K562 (cell line): ENCODE data around the gene NOP58. TPM values are rescaled to one million over a fixed set of nuclear protein-coding genes. Genes with fewer than 3 reads are reported as not detected.
A peak's percentile ranks its signal among the peaks of the same experiment; 100 is the strongest.

Experiments
- ATAC-seq: fragments of 200-7000 bp; cut with Tn5 transposase; 3 replicates; pipeline ENCODE4 v1.9.1; 2020; ENCODE audit warnings: moderate library complexity
- BruUV-seq: library from RNA; stranded (reverse); fragments of 400-500 nt; replicated peaks from 2 replicates; lab custom pipeline; 2021; lab: Mats Ljungman, UMichigan
- CTCF ChIA-PET: fragments of 300-600 bp; formaldehyde crosslinking; extraction: SDS; loops from one replicate; lab custom pipeline; 2021; ENCODE audit warnings: low intra/inter-chr PET ratio; lab: Yijun Ruan, JAX
- POLR2A ChIA-PET: fragments of 300-600, 350-650 bp; sonication (Branson Sonifier 250); formaldehyde crosslinking; extraction: SDS; loops from one replicate; lab custom pipeline; 2021; ENCODE audit warnings: antibody characterized with exemption, inconsistent platforms; lab: Yijun Ruan, JAX
- DNase-seq, 4 experiments: peaks; one replicate each; pipeline versions ENCODE4 v3.0.0 to v3.0.0-alpha.2; 2011 to 2018; ENCODE audit warnings: low spot score in 3 of 4, mixed read lengths in 3 of 4; ENCODE audit errors: extremely low read depth in 1 of 4
- FAIRE-seq: peaks from 2 replicates; lab custom pipeline; 2011; peaks lifted over from hg19 to GRCh38; lab: Jason Lieb, UNC
- H2AFZ ChIP-seq: 2 replicates; pipeline ENCODE4 v1.6.0; 2011; ENCODE audit warnings: low read depth, low read length, control low read depth, inconsistent platforms
- H3K27ac ChIP-seq: fragments of 200-600 bp; 3 replicates; pipeline ENCODE4 v1.8.0; 2011; ENCODE audit warnings: low read depth, mild to moderate bottlenecking, control low read depth, inconsistent platforms, low read length, moderate library complexity, mixed read lengths; ENCODE audit errors: extremely low read depth
- H3K27me3 ChIP-seq, 2 experiments: fragments of 300-600 bp in 1 of 2; 2 replicates in 1 of 2; 3 replicates in 1 of 2; pipeline versions ENCODE4 v1.6.0 to v1.8.0; 2011; ENCODE audit warnings: inconsistent platforms in 2 of 2, low read length in 2 of 2, mild to moderate bottlenecking in 1 of 2, mixed read lengths in 1 of 2, moderate library complexity in 1 of 2; ENCODE audit not compliant: control insufficient read depth in 2 of 2, insufficient read depth in 2 of 2
- H3K36me3 ChIP-seq: fragments of 300-600 bp; 3 replicates; pipeline ENCODE4 v1.8.0; 2011; ENCODE audit warnings: mild to moderate bottlenecking, low read length, inconsistent platforms; ENCODE audit not compliant: control insufficient read depth, insufficient read depth
- H3K4me1 ChIP-seq, 2 experiments: fragments of 200-600 bp in 1 of 2; replicated peaks in 1 of 2; 2 replicates in 1 of 2; 3 replicates in 1 of 2; pipeline versions ENCODE4 v1.5.1 to v1.8.0; 2011; ENCODE audit warnings: inconsistent platforms in 2 of 2, low read length in 2 of 2, mild to moderate bottlenecking in 1 of 2, mixed read lengths in 1 of 2, moderate library complexity in 1 of 2; ENCODE audit not compliant: control insufficient read depth in 2 of 2, insufficient read depth in 2 of 2
- H3K4me2 ChIP-seq: 2 replicates; pipeline ENCODE4 v1.6.1; 2011; ENCODE audit warnings: low read length, control low read depth, inconsistent platforms, mixed read lengths; ENCODE audit not compliant: insufficient read depth
- H3K4me3 ChIP-seq: fragments of 200-600 bp; sonication (generic), shearing (Covaris generic); 2 replicates; pipeline ENCODE4 v1.5.1; 2016; ENCODE audit warnings: control low read depth, inconsistent platforms
- H3K79me2 ChIP-seq: fragments of 200-600 bp; 3 replicates; pipeline ENCODE4 v1.8.0; 2011; ENCODE audit warnings: low read length, inconsistent platforms; ENCODE audit not compliant: control insufficient read depth, insufficient read depth
- H3K9ac ChIP-seq, 2 experiments: 2 replicates each; pipeline versions ENCODE4 v1.6.0 to v1.6.1; 2011; ENCODE audit warnings: low read depth in 2 of 2, low read length in 2 of 2, control low read depth in 1 of 2, inconsistent platforms in 1 of 2, mild to moderate bottlenecking in 1 of 2, mixed read lengths in 1 of 2; ENCODE audit not compliant: insufficient read depth in 1 of 2
- H3K9me1 ChIP-seq: one replicate; pipeline ENCODE4 v1.6.0; 2011; ENCODE audit warnings: inconsistent platforms, mild to moderate bottlenecking, low read length, moderate library complexity; ENCODE audit not compliant: control insufficient read depth, insufficient read depth
- H3K9me3 ChIP-seq: replicated peaks from 2 replicates; pipeline ENCODE4 v1.5.1; 2011; ENCODE audit warnings: low read depth, low read length, inconsistent platforms; ENCODE audit not compliant: control insufficient read depth, insufficient read depth
- H4K20me1 ChIP-seq: replicated peaks from 2 replicates; pipeline ENCODE4 v1.6.1; 2011; ENCODE audit warnings: low read length, inconsistent platforms, mixed read lengths; ENCODE audit not compliant: control insufficient read depth, insufficient read depth
- ARID1B ChIP-seq: fragments of 450-650 bp; IDR thresholded peaks from 2 replicates; pipeline ENCODE4 v1.6.1; 2016; ENCODE audit warnings: antibody characterized with exemption, mild to moderate bottlenecking, inconsistent platforms
- ATF1 ChIP-seq, 2 experiments: fragments of 450-650 bp in 1 of 2; IDR thresholded peaks; 2 replicates each; pipeline ENCODE4 v1.6.1; 2016; ENCODE audit warnings: missing compliant biosample characterization in 1 of 2, missing genetic modification characterization in 1 of 2
- CBFA2T2 ChIP-seq: fragments of 450-650 bp; conservative IDR thresholded peaks from 2 replicates; pipeline ENCODE4 v1.6.1; 2017; ENCODE audit warnings: mild to moderate bottlenecking
- EP400 ChIP-seq: fragments of 450-650 bp; IDR thresholded peaks from 2 replicates; pipeline ENCODE4 v1.6.1; 2017; ENCODE audit warnings: antibody characterized with exemption, mild to moderate bottlenecking, moderate library complexity
- FOXA1 ChIP-seq: fragments of 450-650 bp; IDR thresholded peaks from 2 replicates; pipeline ENCODE4 v1.6.1; 2016; ENCODE audit warnings: mild to moderate bottlenecking, borderline replicate concordance
- FOXM1 ChIP-seq, 2 experiments: fragments of 450-650 bp in 1 of 2; sonication (generic) in 1 of 2; formaldehyde crosslinking in 1 of 2; IDR thresholded peaks; 2 replicates each; pipeline versions ENCODE4 v1.6.1 to v1.9.0; 2017 to 2022; ENCODE audit warnings: low read depth in 2 of 2, mild to moderate bottlenecking in 2 of 2, missing genetic modification reagents in 1 of 2, moderate library complexity in 1 of 2
- JUNB ChIP-seq: fragments of 450-650 bp; formaldehyde crosslinking; conservative IDR thresholded peaks from 2 replicates; pipeline ENCODE4 v1.4.0; 2020; ENCODE audit warnings: mild to moderate bottlenecking
- MAFG ChIP-seq: fragments of 450-650 bp; conservative IDR thresholded peaks from 2 replicates; pipeline ENCODE4 v1.6.1; 2016; ENCODE audit warnings: missing genetic modification characterization, missing compliant biosample characterization
- NCOR1 ChIP-seq: fragments of 450-650 bp; IDR thresholded peaks from 2 replicates; pipeline ENCODE4 v1.6.1; 2016; ENCODE audit warnings: mild to moderate bottlenecking, moderate library complexity
- NFE2 ChIP-seq: IDR thresholded peaks from 2 replicates; pipeline ENCODE4 v1.6.1; 2014; ENCODE audit warnings: antibody characterized with exemption, low read depth
- PBX2 ChIP-seq, 2 experiments: IDR thresholded peaks in 1 of 2; conservative IDR thresholded peaks in 1 of 2; 2 replicates each; pipeline ENCODE4 v1.6.1; 2016; ENCODE audit warnings: low read depth in 2 of 2, mild to moderate bottlenecking in 1 of 2, missing compliant biosample characterization in 1 of 2, missing genetic modification characterization in 1 of 2, moderate library complexity in 1 of 2
- STAT5A ChIP-seq: IDR thresholded peaks from 2 replicates; pipeline ENCODE4 v1.6.1; 2012; ENCODE audit warnings: low read length, inconsistent platforms, borderline replicate concordance
- ZBTB7A ChIP-seq: IDR thresholded peaks from 2 replicates; pipeline ENCODE4 v1.6.1; 2011; ENCODE audit warnings: low read depth, mild to moderate bottlenecking, low read length, moderate library complexity, borderline replicate concordance; ENCODE audit not compliant: control insufficient read depth
- ZNF639 ChIP-seq, 2 experiments: fragments of 200-800 bp in 1 of 2; sonication (Bioruptor generic) in 1 of 2; sonication (generic) in 1 of 2; formaldehyde crosslinking in 1 of 2; IDR thresholded peaks in 1 of 2; conservative IDR thresholded peaks in 1 of 2; 2 replicates each; pipeline versions ENCODE4 v1.5.0 to v1.6.1; 2016 to 2020; ENCODE audit warnings: missing compliant biosample characterization in 1 of 2, missing genetic modification characterization in 1 of 2, missing genetic modification reagents in 1 of 2
- ZNF740 ChIP-seq, 3 experiments: fragments of 200-800 bp in 1 of 3; sonication (Bioruptor generic) in 1 of 3; sonication (generic) in 1 of 3; formaldehyde crosslinking in 1 of 3; IDR thresholded peaks; 2 replicates each; pipeline versions ENCODE4 v1.6.1 to v1.8.0; 2016 to 2022; ENCODE audit warnings: mild to moderate bottlenecking in 2 of 3, missing compliant biosample characterization in 2 of 3, missing genetic modification characterization in 2 of 3, missing genetic modification reagents in 1 of 3
- WGBS: fragments of 100-300 bp; shearing (Covaris generic); methylation state at CpG from one replicate; pipeline ENCODE4 v1.1.6; 2016; ENCODE audit warnings: low coverage, mixed read lengths; ENCODE audit not compliant: insufficient coverage; ENCODE audit errors: missing lambda C conversion rate; 5-methylcytosine and 5-hydroxymethylcytosine counted together
- in situ Hi-C: fragments of 300-500 bp; cut with MboI; formaldehyde crosslinking; loops from 4 replicates; pipeline ENCODE4 v1.15.0; 2018; ENCODE audit warnings: inconsistent platforms, mixed read lengths
- intact Hi-C: fragments of 100-400 bp; cut with micrococcal nuclease; formaldehyde crosslinking; loops from 2 replicates; pipeline ENCODE4 v1.14.2; 2022
- polyA plus RNA-seq, 8 experiments: library from polyadenylated mRNA; depleted of rRNA in 4 of 8; stranded (reverse) in 5 of 8; unstranded in 3 of 8; fragments of >200 nt; fragmentation: Nextera tagmentation in 2 of 8; fragmentation: Illumina TruSeq in 1 of 8; extraction: Ambion mirVana in 2 of 8; extraction: Trizol in 1 of 8; gene quantifications; 2 replicates each; pipeline versions ENCODE4 v1.2.1 to v1.2.3, GENCODE V29; 2011 to 2014; ENCODE audit warnings: inconsistent platforms in 1 of 8, missing spikeins in 1 of 8
- total RNA-seq, 7 experiments: library from RNA; depleted of rRNA in 6 of 7; stranded (reverse); fragments of >200 nt in 6 of 7; fragmentation: Illumina TruSeq in 2 of 7; extraction: Trizol in 2 of 7; gene quantifications; 2 replicates each; pipeline versions ENCODE4 v1.2.1 to v1.2.3, GENCODE V29; 2011 to 2021; ENCODE audit warnings: low replicate concordance in 1 of 7

The NOP58 gene
- total and polyA plus RNA-seq, 9 of the 15 experiments (the other 6 are each of a cell fraction or from before 2014, with no cell fraction given) = 132 to 332 (median 208) TPM

GRCh38 chr2:202221873-202222272 lies 43.7 kb upstream of the NOP58 start:
- intact Hi-C loops (loop anchor here (5.0 kb wide), 1 partner anchor 45 kb away; the partner anchor contains the start of gene NOP58), in situ Hi-C loops (no loop called here)
- H3K9me3 ChIP-seq = no peaks in the 10 kb centered on the region
- ATAC-seq = peak; percentile 97
- no peaks in the 10 kb centered on the region for H3K9me1 ChIP-seq
- peaks cover 77% of the 10 kb centered on the region for H3K79me2 ChIP-seq
- peak overlapping the region; percentile 66 for H3K4me2 ChIP-seq
- WGBS = 0% methylated on average over 1 of the region's 1 CpG
- POLR2A ChIA-PET = interaction anchor here (0.6 to 1.9 kb wide), 5 partner anchors 9 to 57 kb away, joined by 3 to 11 read pairs (median 4); no protein-coding TSS in a partner anchor
- CTCF ChIA-PET = interaction anchor here (0.6 kb wide), 1 partner anchor 78 kb away, joined by 3 read pairs; no protein-coding TSS in a partner anchor
- peak; percentile 23 to 87 (median 54) for DNase-seq
- H3K9ac ChIP-seq = peak overlapping the region in 1 of 2 experiments; percentile 48; a peak in 2 of 4 replicates
- H3K4me1 ChIP-seq = peaks cover 6 to 12% of the 10 kb centered on the region in 2 experiments; a peak in 3 of 5 replicates
- peak overlapping the region; percentile 55 for H3K27ac ChIP-seq
- H2AFZ ChIP-seq = no peak overlapping the region
- no peak overlapping the region for H3K4me3 ChIP-seq
- H4K20me1 ChIP-seq = peaks cover 3% of the 10 kb centered on the region; the same call in 1 of the 2 replicates
- no peaks in the 10 kb centered on the region for H3K27me3 ChIP-seq
- FAIRE-seq = peak; percentile 99
- peaks cover 17% of the 10 kb centered on the region; the same call in 2 of the 3 replicates for H3K36me3 ChIP-seq
- no TSS peak for BruUV-seq
- TF ChIP-seq STAT5A = peak; percentile 56; the same call in 1 of the 2 replicates
- TF ChIP-seq FOXA1 = no peak
- peak; percentile 37; the same call in 1 of the 2 replicates for TF ChIP-seq MAFG (tag)
- TF ChIP-seq ATF1 (CRISPR knock-in tag; IDR thresholded peaks at IDR 0.05) = no peak
- TF ChIP-seq ATF1 (tag; IDR thresholded peaks at IDR 0.05) = no peak
- TF ChIP-seq NCOR1 = peak; percentile 81
- no peak for TF ChIP-seq PBX2 (CRISPR knock-in tag; IDR thresholded peaks at IDR 0.05; ENCODE audit: low read depth)
- peak; percentile 83 for TF ChIP-seq PBX2 (tag; conservative IDR thresholded peaks at IDR 0.05; ENCODE audit: low read depth)
- TF ChIP-seq NFE2 = peak; percentile 65
- no peak for TF ChIP-seq ZNF740 (CRISPR knock-in tag; IDR thresholded peaks at IDR 0.05)
- TF ChIP-seq ZNF740 (tag; IDR thresholded peaks at IDR 0.05) = no peak
- peak; percentile 26; the same call in 1 of the 2 replicates for TF ChIP-seq EP400
- no peak for TF ChIP-seq ZNF639 (CRISPR knock-in tag; conservative IDR thresholded peaks at IDR 0.05 in 1 of 2, IDR thresholded peaks at IDR 0.05 in 1 of 2)
- TF ChIP-seq FOXM1 (IDR thresholded peaks at IDR 0.05; ENCODE audit: low read depth) = peak; percentile 51; the same call in 1 of the 2 replicates
- no peak for TF ChIP-seq FOXM1 (CRISPR knock-in tag; IDR thresholded peaks at IDR 0.05; ENCODE audit: low read depth)
- TF ChIP-seq CBFA2T2 = peak; percentile 72
- TF ChIP-seq ZBTB7A = peak; percentile 57; the same call in 1 of the 2 replicates
- TF ChIP-seq ARID1B = peak; percentile 95
- TF ChIP-seq JUNB (CRISPR knock-in tag) = no peak
